Lung (tissue), 12 donors: Measurements from ENCODE around the gene INCA1. TPM values are rescaled to one million over a fixed set of nuclear protein-coding genes. Genes with fewer than 3 reads are reported as not detected.
A peak's percentile ranks its signal among the peaks of the same experiment; 100 is the strongest.

Experiments
- ATAC-seq: fragments of 200-7000 bp; cut with Tn5 transposase; one replicate; pipeline ENCODE4 v1.9.1; 2020; ENCODE audit warnings: moderate number of reproducible peaks; ENCODE audit not compliant: insufficient read depth, low FRiP score
- DNase-seq, 3 donors: peaks; one replicate each; pipeline ENCODE4 v3.0.0-alpha.2; 2013 to 2017
- H3K27ac ChIP-seq, 2 donors: one replicate each; pipeline ENCODE4 v1.5.1; 2013; ENCODE audit warnings: mild to moderate bottlenecking in 2 of 2, moderate library complexity in 2 of 2, control low read depth in 1 of 2, inconsistent platforms in 1 of 2, low read depth in 1 of 2, low read length in 1 of 2
- H3K27me3 ChIP-seq, 3 donors: one replicate each; pipeline ENCODE4 v1.5.1; 2013; ENCODE audit warnings: low read length in 2 of 3; ENCODE audit not compliant: control insufficient read depth in 3 of 3, insufficient read depth in 3 of 3
- H3K36me3 ChIP-seq, 4 donors: one replicate each; pipeline ENCODE4 v1.5.1; 2013; ENCODE audit warnings: low read length in 4 of 4, mild to moderate bottlenecking in 1 of 4, moderate library complexity in 1 of 4; ENCODE audit not compliant: control insufficient read depth in 4 of 4, insufficient read depth in 4 of 4
- H3K4me1 ChIP-seq, 5 donors: one replicate each; pipeline ENCODE4 v1.5.1; 2013; ENCODE audit warnings: low read length in 5 of 5, mild to moderate bottlenecking in 2 of 5, moderate library complexity in 1 of 5; ENCODE audit not compliant: control insufficient read depth in 5 of 5, insufficient read depth in 5 of 5
- H3K4me3 ChIP-seq: one replicate; pipeline ENCODE4 v1.5.1; 2013; ENCODE audit warnings: mild to moderate bottlenecking, control low read depth, moderate library complexity
- H3K9ac ChIP-seq, 2 donors: one replicate each; pipeline ENCODE4 v1.5.1; 2013; ENCODE audit warnings: low read length in 2 of 2, control low read depth in 1 of 2; ENCODE audit not compliant: insufficient read depth in 1 of 2
- H3K9me3 ChIP-seq, 4 donors: one replicate each; pipeline ENCODE4 v1.5.1; 2013; ENCODE audit warnings: low read length in 3 of 4, mild to moderate bottlenecking in 1 of 4, moderate library complexity in 1 of 4; ENCODE audit not compliant: control insufficient read depth in 4 of 4, insufficient read depth in 3 of 4
- CTCF ChIP-seq: IDR thresholded peaks from 2 replicates; pipeline ENCODE4 v1.5.1; 2012; ENCODE audit warnings: mild to moderate bottlenecking; ENCODE audit errors: control extremely low read depth, extremely low read depth
- WGBS, 2 donors: extraction: QIAGEN DNeasy Blood & Tissue Kit; methylation state at CpG; one replicate each; pipeline ENCODE4 v1.1.7; 2013; 5-methylcytosine and 5-hydroxymethylcytosine counted together
- polyA plus RNA-seq, 2 donors: library from polyadenylated mRNA; stranded (reverse); fragments of 200-250 nt; gene quantifications; one replicate each; pipeline ENCODE4 v1.2.1, GENCODE V29; 2013
- total RNA-seq, 2 donors: library from RNA; depleted of rRNA in 1 of 2; stranded (reverse); fragments of >200 nt in 1 of 2; gene quantifications; one replicate each; pipeline ENCODE4 v1.2.1, GENCODE V29; 2014 to 2021
- donor health status: control.
- donor health status: control.
- donor health status: Bipolar disorder and iron deficiency.
- donor health status: healthy.
- donor health status: DM: yes; HTN: yes; CAD: no.

INCA1 gene
- total and polyA plus RNA-seq, 4 donors, result 0.89 to 3.4 (median 1.9) TPM

- peaks cover 12 to 36% (median 35%) of the 10 kb centered on the region in 4 donors for H3K36me3 ChIP-seq
- H3K27me3 ChIP-seq, result no peaks in the 10 kb centered on the region
- H3K4me3 ChIP-seq, result peak overlapping the region; percentile 10
- peaks cover 3 to 30% (median 15%) of the 10 kb centered on the region in 5 donors for H3K4me1 ChIP-seq
- 40 to 42% methylated on average over 4 of the region's 4 CpGs for WGBS, 2 donors
- no peaks in the 10 kb centered on the region for H3K9me3 ChIP-seq
- no peak for TF ChIP-seq CTCF
- no peak for DNase-seq
- no peak overlapping the region for H3K27ac ChIP-seq
- peak overlapping the region; percentile 73 to 86 for H3K9ac ChIP-seq
- no peak for ATAC-seq
These were observed 56.1 kb downstream of the INCA1 start for GRCh38 chr17:4941319-4941610.

GRCh38 chr17:4940555-4941318 is 56.6 kb downstream of the INCA1 start:
- Histone ChIP-seq H3K4me3 (peak overlapping the region; percentile 61), H3K9ac (peak overlapping the region; percentile 73 to 86), H3K9me3 (no peaks in the 10 kb centered on the region), H3K27ac (peak overlapping the region; percentile 90 to 94), H3K4me1 (peaks cover 0 to 27% (median 13%) of the 10 kb centered on the region in 5 donors), H3K27me3 (no peaks in the 10 kb centered on the region), H3K36me3 (peaks cover 9 to 35% (median 31%) of the 10 kb centered on the region in 4 donors)
- ATAC-seq, result peak; percentile 37
- TF ChIP-seq CTCF, result no peak
- DNase-seq, result no peak
- WGBS, 2 donors, result 0 to 1% methylated on average over 29 of the region's 29 CpGs

- ATAC-seq (peak; percentile 91), DNase-seq (peak; percentile 98 to 100 (median 100))
- Histone ChIP-seq H3K4me3 (peak within 1 kb of the TSS; percentile 77), H3K4me1 (peaks cover 0 to 27% (median 13%) of the 10 kb centered on the region in 5 donors), H3K27me3 (no peaks in the 10 kb centered on the region), H3K9me3 (no peaks in the 10 kb centered on the region), H3K27ac (peak within 1 kb of the TSS; percentile 90 to 94), H3K36me3 (peaks cover 5 to 29% (median 26%) of the 10 kb centered on the region in 4 donors), H3K9ac (peak within 1 kb of the TSS; percentile 73 to 86)
- no peak for TF ChIP-seq CTCF
- WGBS, 2 donors, result 0% methylated on average over 72 of the region's 72 CpGs
These were observed 57.3 kb downstream of the INCA1 start, which contains the start of the genes RNF167 and SLC25A11 for GRCh38 chr17:4939796-4940554. TSS of gene RNF167 (plus strand) at chr17:4940268. CDS start at chr17:4940910, 642 bp downstream. TSS of gene SLC25A11 (minus strand) at chr17:4940046. CDS start at chr17:4939910, 136 bp downstream.
